PC-3 (cell line): ENCODE measurements around the gene MTPN. TPM values are rescaled to one million over a fixed set of nuclear protein-coding genes. Genes with fewer than 3 reads are reported as not detected.

ENCODE experiments used
- ATAC-seq: fragments of 200-7000 bp; cut with Tn5 transposase; 2 replicates; pipeline ENCODE4 v1.9.1; 2020; ENCODE audit warnings: mild to moderate bottlenecking, moderate library complexity
- BruUV-seq: library from RNA; stranded (reverse); fragments of 400-500 nt; replicated peaks from 2 replicates; lab custom pipeline; 2021; lab: Mats Ljungman, UMichigan
- CTCF ChIA-PET: fragments of 300-600 bp; sonication (Branson Sonifier 250); formaldehyde crosslinking; loops from one replicate; lab custom pipeline; 2022; ENCODE audit warnings: antibody characterized with exemption; lab: Charles Lee
- POLR2A ChIA-PET: fragments of 300-600 bp; sonication (Branson Sonifier 250); formaldehyde crosslinking; loops from one replicate; lab custom pipeline; 2022; ENCODE audit warnings: antibody characterized with exemption; ENCODE audit not compliant: unreplicated experiment; lab: Charles Lee
- DNase-seq: peaks from one replicate; pipeline ENCODE4 v3.0.0-alpha.2; 2015
- H2AFZ ChIP-seq: fragments of 300-600 bp; sonication (generic); 2 replicates; pipeline ENCODE4 v1.6.0; 2016; ENCODE audit warnings: antibody characterized with exemption, low read length
- H3F3A ChIP-seq: fragments of 300-600 bp; sonication (generic); one replicate; pipeline ENCODE4 v1.6.0; 2017; ENCODE audit warnings: antibody characterized with exemption, low read length, control low read depth, mild to moderate bottlenecking; ENCODE audit not compliant: unreplicated experiment
- H3K27ac ChIP-seq: fragments of 300-600 bp; sonication (generic); 2 replicates; pipeline ENCODE4 v1.5.1; 2016; ENCODE audit warnings: mild to moderate bottlenecking, low read length
- H3K27me3 ChIP-seq: fragments of 300-600 bp; sonication (generic); 2 replicates; pipeline ENCODE4 v1.6.1; 2016; ENCODE audit warnings: low read length, mixed read lengths
- H3K36me3 ChIP-seq: fragments of 300-600 bp; sonication (generic); 2 replicates; pipeline ENCODE4 v1.6.1; 2016; ENCODE audit warnings: low read depth, mixed run types, low read length, mixed read lengths
- H3K4me1 ChIP-seq: fragments of 300-600 bp; sonication (generic); 2 replicates; pipeline ENCODE4 v1.5.1; 2016; ENCODE audit warnings: low read length; ENCODE audit not compliant: insufficient read depth
- H3K4me2 ChIP-seq: fragments of 300-600 bp; sonication (generic); 2 replicates; pipeline ENCODE4 v1.6.0; 2016; ENCODE audit warnings: low read length
- H3K4me3 ChIP-seq: fragments of 300-600 bp; sonication (generic); 2 replicates; pipeline ENCODE4 v1.5.1; 2016; ENCODE audit warnings: mild to moderate bottlenecking, low read length, mixed read lengths
- H3K79me2 ChIP-seq: fragments of 300-600 bp; sonication (generic); 2 replicates; pipeline ENCODE4 v1.6.1; 2017; ENCODE audit warnings: low read length, mixed read lengths
- H3K9ac ChIP-seq: fragments of 300-600 bp; sonication (generic); 2 replicates; pipeline ENCODE4 v1.6.0; 2016; ENCODE audit warnings: mild to moderate bottlenecking, low read length
- H3K9me2 ChIP-seq: fragments of 300-600 bp; sonication (generic); replicated peaks from 2 replicates; pipeline ENCODE4 v1.6.1; 2016; ENCODE audit warnings: mixed run types, low read length, mixed read lengths
- H3K9me3 ChIP-seq: fragments of 300-600 bp; sonication (generic); 2 replicates; pipeline ENCODE4 v1.6.1; 2016; ENCODE audit warnings: low read length, mixed read lengths
- H4K20me1 ChIP-seq: fragments of 300-600 bp; sonication (generic); 2 replicates; pipeline ENCODE4 v1.6.1; 2016; ENCODE audit warnings: low read length, mixed read lengths
- EZH2 ChIP-seq: fragments of 300-600 bp; sonication (generic); IDR thresholded peaks from one replicate; pipeline ENCODE4 v1.6.1; 2017; ENCODE audit warnings: antibody characterized with exemption, mild to moderate bottlenecking, low read length; ENCODE audit not compliant: unreplicated experiment
- EZH2phosphoT487 ChIP-seq: fragments of 300-600 bp; sonication (generic); IDR thresholded peaks from 2 replicates; pipeline ENCODE4 v1.6.1; 2018; ENCODE audit warnings: mild to moderate bottlenecking, antibody characterized with exemption, low read length, borderline replicate concordance
- intact Hi-C: fragments of 100-400 bp; cut with micrococcal nuclease; formaldehyde crosslinking; loops from 2 replicates; pipeline ENCODE4 v1.9.0; 2023
- total RNA-seq: library from RNA; depleted of rRNA; stranded (reverse); fragments of >200 nt; gene quantifications from 2 replicates; pipeline ENCODE4 v1.2.3, GENCODE V29; 2014
- TF ChIP-seq, protein P1 (sequence below): fragments of 300-600 bp; sonication (generic); conservative IDR thresholded peaks from 2 replicates; pipeline ENCODE4 v1.5.1; 2017; ENCODE audit warnings: antibody characterized with exemption, low read depth, mild to moderate bottlenecking, low read length

Gene MTPN
- total RNA-seq, 1 experiment from 2014 or later, result 96.0 TPM

DNA sequence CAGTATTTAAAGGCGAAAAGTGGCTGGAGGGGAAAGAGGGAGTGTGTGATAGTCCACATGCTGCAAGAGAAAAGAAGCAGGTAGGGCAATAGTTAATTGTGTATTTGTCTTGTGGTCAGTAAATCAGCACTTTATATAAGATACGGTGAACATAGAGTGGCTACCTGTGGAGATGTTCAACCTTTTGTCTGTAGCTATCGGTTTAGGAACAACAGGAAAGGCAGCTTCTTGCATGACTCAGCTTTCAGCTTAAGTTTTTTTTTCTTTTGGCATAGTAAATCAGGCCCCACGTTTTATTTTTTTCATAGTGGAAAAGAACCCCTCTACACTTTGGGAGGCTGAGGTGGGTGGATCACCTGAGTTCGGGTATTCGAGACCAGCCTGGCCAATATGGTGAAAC, 14.2 kb upstream of the MTPN start:
- Histone ChIP-seq H3K4me3 (no peak overlapping the region), H3K4me2 (peak overlapping the region; percentile 18; the same call in 1 of the 2 replicates), H2AFZ (peak overlapping the region; percentile 58), H3K9me2 (no peaks in the 10 kb centered on the region), H3K27me3 (no peaks in the 10 kb centered on the region), H3K9ac (no peak overlapping the region), H3K36me3 (no peaks in the 10 kb centered on the region), H3K4me1 (peaks cover 21% of the 10 kb centered on the region), H3F3A (no peaks in the 10 kb centered on the region), H3K27ac (no peak overlapping the region), H4K20me1 (no peaks in the 10 kb centered on the region), H3K9me3 (no peaks in the 10 kb centered on the region), H3K79me2 (no peaks in the 10 kb centered on the region)
- no peak for TF ChIP-seq EZH2phosphoT487
- no peak for TF ChIP-seq EZH2
- TF ChIP-seq, protein P1, sequence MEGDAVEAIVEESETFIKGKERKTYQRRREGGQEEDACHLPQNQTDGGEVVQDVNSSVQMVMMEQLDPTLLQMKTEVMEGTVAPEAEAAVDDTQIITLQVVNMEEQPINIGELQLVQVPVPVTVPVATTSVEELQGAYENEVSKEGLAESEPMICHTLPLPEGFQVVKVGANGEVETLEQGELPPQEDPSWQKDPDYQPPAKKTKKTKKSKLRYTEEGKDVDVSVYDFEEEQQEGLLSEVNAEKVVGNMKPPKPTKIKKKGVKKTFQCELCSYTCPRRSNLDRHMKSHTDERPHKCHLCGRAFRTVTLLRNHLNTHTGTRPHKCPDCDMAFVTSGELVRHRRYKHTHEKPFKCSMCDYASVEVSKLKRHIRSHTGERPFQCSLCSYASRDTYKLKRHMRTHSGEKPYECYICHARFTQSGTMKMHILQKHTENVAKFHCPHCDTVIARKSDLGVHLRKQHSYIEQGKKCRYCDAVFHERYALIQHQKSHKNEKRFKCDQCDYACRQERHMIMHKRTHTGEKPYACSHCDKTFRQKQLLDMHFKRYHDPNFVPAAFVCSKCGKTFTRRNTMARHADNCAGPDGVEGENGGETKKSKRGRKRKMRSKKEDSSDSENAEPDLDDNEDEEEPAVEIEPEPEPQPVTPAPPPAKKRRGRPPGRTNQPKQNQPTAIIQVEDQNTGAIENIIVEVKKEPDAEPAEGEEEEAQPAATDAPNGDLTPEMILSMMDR, result no peak
- POLR2A ChIA-PET, result no interaction called here
- BruUV-seq, result no TSS peak
- DNase-seq, result peak; percentile 55
- peak; percentile 15; the same call in 1 of the 2 replicates for ATAC-seq
- CTCF ChIA-PET, result interaction anchor here (0.6 kb wide), 2 partner anchors 66 to 274 kb away, joined by 3 to 5 read pairs; no protein-coding TSS in a partner anchor
- intact Hi-C loops, result no loop called here

DNA sequence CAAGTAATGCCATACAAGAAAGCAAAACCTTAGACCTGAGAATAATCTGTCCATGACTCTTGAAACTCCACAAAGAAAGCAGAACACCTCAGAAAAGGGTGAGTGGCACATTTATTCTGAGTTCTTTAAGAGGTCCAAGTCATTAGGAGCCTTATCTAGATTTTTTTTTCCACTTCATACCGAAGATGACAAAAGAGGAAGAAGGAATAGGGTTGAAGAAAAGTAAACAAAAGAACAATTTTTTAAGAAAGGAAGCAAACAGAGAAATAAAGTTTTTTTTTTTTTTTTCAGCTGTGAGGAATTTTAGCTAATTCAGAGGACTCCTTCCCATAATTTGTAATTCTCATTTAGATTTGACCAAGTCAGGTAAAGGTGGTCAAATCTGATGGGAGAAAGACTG, 13.1 kb upstream of the MTPN start:
- Histone ChIP-seq H2AFZ (no peak overlapping the region), H3K9ac (no peak overlapping the region), H3K4me1 (peaks cover 12% of the 10 kb centered on the region), H4K20me1 (no peaks in the 10 kb centered on the region), H3K79me2 (no peaks in the 10 kb centered on the region), H3K4me2 (no peak overlapping the region), H3K9me2 (no peaks in the 10 kb centered on the region), H3F3A (no peaks in the 10 kb centered on the region), H3K4me3 (no peak overlapping the region), H3K27ac (no peak overlapping the region), H3K36me3 (no peaks in the 10 kb centered on the region; the same call in 1 of the 2 replicates), H3K9me3 (no peaks in the 10 kb centered on the region), H3K27me3 (no peaks in the 10 kb centered on the region)
- BruUV-seq, result no TSS peak
- DNase-seq, result no peak
- ChIA-PET POLR2A (no interaction called here), CTCF (no interaction called here)
- TF ChIP-seq, protein P1, result no peak
- no peak for TF ChIP-seq EZH2phosphoT487
- no peak for TF ChIP-seq EZH2
- ATAC-seq, result no peak
- intact Hi-C loops, result no loop called here

DNA sequence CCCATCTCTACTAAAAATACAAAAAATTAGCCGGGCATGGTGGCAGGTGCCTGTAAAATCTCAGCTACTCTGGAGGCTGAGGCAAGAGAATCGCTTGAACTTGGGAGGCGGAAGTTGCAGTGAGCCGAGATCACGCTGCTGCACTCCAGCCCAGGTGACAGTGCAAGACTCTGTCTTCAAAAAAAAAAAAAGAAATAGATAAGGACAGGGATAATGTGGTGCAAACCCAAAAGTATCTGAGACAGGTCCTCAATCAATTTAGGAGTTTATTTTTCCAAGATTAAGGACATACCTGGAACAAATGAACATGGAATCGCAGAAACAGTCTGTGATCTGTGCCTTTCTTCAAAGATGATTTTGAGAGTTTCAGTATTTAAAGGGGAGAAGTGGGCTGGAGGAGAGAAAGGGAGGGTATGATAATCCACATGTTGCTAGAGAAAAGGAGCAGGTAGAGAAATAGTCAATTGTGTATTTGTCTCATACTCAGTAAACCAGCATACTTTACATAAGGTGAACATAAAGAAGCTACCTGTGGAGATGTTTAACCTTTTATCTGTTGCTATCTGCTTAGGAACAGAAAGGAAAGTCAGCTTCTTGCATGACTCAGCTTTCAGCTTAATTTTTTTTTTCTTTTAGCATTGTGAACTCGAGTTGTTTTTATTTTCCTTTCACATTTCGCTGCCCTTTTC, 4.9 kb upstream of the MTPN start:
- no peaks in the 10 kb centered on the region for H3K27me3 ChIP-seq
- H3K4me3 ChIP-seq, result no peak overlapping the region
- H3K36me3 ChIP-seq, result no peaks in the 10 kb centered on the region; the same call in 1 of the 2 replicates
- peaks cover under 1% of the 10 kb centered on the region; the same call in 1 of the 2 replicates for H3K79me2 ChIP-seq
- TF ChIP-seq EZH2phosphoT487 (no peak), EZH2 (no peak)
- TF ChIP-seq, protein P1, result no peak
- no peaks in the 10 kb centered on the region for H3K9me2 ChIP-seq
- DNase-seq, result no peak
- H3K9me3 ChIP-seq, result no peaks in the 10 kb centered on the region
- H2AFZ ChIP-seq, result peak overlapping the region; percentile 63
- intact Hi-C loops, result no loop called here
- H4K20me1 ChIP-seq, result no peaks in the 10 kb centered on the region
- no peaks in the 10 kb centered on the region for H3F3A ChIP-seq
- no peak overlapping the region for H3K4me2 ChIP-seq
- H3K9ac ChIP-seq, result no peak overlapping the region
- ChIA-PET CTCF (no interaction called here), POLR2A (no interaction called here)
- no TSS peak for BruUV-seq
- peaks cover 24% of the 10 kb centered on the region for H3K4me1 ChIP-seq
- no peak for ATAC-seq
- H3K27ac ChIP-seq, result no peak overlapping the region
